ENCODE results near the gene MTMR2.

- TF ChIP-seq MAZ (IDR thresholded peaks at IDR 0.05; ENCODE audit: borderline replicate concordance, low read depth, low read length): no peak
- TF ChIP-seq CTCF (IDR thresholded peaks at IDR 0.05): no peak
- TF ChIP-seq CHD2 (IDR thresholded peaks at IDR 0.05; ENCODE audit: low read length, partially characterized antibody): no peak
- no peak for TF ChIP-seq SMC3 (IDR thresholded peaks at IDR 0.05)
- no peak for TF ChIP-seq HMGXB4 (CRISPR knock-in tag; IDR thresholded peaks at IDR 0.05; ENCODE audit: borderline replicate concordance)
- no peak for TF ChIP-seq MAX (IDR thresholded peaks at IDR 0.05)
- TF ChIP-seq CEBPB (IDR thresholded peaks at IDR 0.05): no peak
- TF ChIP-seq EP300 (IDR thresholded peaks at IDR 0.05): no peak
- TF ChIP-seq POLR2A (IDR thresholded peaks at IDR 0.05; ENCODE audit: low read length): no peak
- TF ChIP-seq RNF2 (IDR thresholded peaks at IDR 0.05; ENCODE audit: borderline replicate concordance, low read depth): no peak
- TF ChIP-seq NPAS2 (CRISPR knock-in tag; IDR thresholded peaks at IDR 0.05; ENCODE audit: borderline replicate concordance): no peak
- no peak for TF ChIP-seq PHF8 (IDR thresholded peaks at IDR 0.05; ENCODE audit: borderline replicate concordance, low read depth)
- TF ChIP-seq GATA3 (IDR thresholded peaks at IDR 0.05; ENCODE audit: borderline replicate concordance): no peak
- TF ChIP-seq REST (IDR thresholded peaks at IDR 0.05): no peak
Measured at GRCh38 chr11:95950905-95951304, 27.0 kb upstream of the MTMR2 start.
